Measurements from ENCODE around the gene HCN3.

- TF ChIP-seq CTCF (IDR thresholded peaks at IDR 0.05) (no peak), EZH2 (IDR thresholded peaks at IDR 0.05) (no peak)
These were observed 43.0 kb downstream of the HCN3 start for GRCh38 chr1:155320252-155320651.
